Stimulated activated CD4-positive, alpha-beta T cell treated with anti-CD3 and anti-CD28 coated beads, TNF-alpha, amount 100 ng/mL, for 4 hours (primary cell): Measurements from ENCODE around the gene SLAIN1.
"Not testable (repeated sequence)": the region's sequence is repeated elsewhere in the genome, so short reads cannot be mapped to it uniquely, and the experiment has no call there.

Source experiments
- DNase-seq, 3 experiments: peaks; one replicate each; pipeline ENCODE4 v3.0.0-alpha.2; 2020; ENCODE audit warnings: low read depth in 3 of 3

Gene SLAIN1

GRCh38 chr13:77697217-77698103 is at the start of gene SLAIN1:
Gene SLAIN1, plus strand, starts transcription at chr13:77697687. Its CDS starts 227 bp downstream, at chr13:77697914.
- peak; percentile 71 to 73 (median 72) for DNase-seq

- no peak for DNase-seq
Measured at GRCh38 chr13:77650409-77650808, 47.1 kb upstream of the SLAIN1 start.

GRCh38 chr13:77653301-77653700 is 44.2 kb upstream of the SLAIN1 start:
- DNase-seq, result no peak

GRCh38 chr13:77660016-77660415 is 37.5 kb upstream of the SLAIN1 start:
- DNase-seq, result not testable (repeated sequence)

- no peak for DNase-seq
Measured at GRCh38 chr13:77660841-77661250, 36.6 kb upstream of the SLAIN1 start.

- DNase-seq, result not testable (repeated sequence)
Measured at GRCh38 chr13:77662301-77662700, 35.2 kb upstream of the SLAIN1 start.

- DNase-seq, result not testable (repeated sequence)
Measured at GRCh38 chr13:77662831-77663230, 34.7 kb upstream of the SLAIN1 start.

- DNase-seq, result no peak
Measured at GRCh38 chr13:77674852-77675251, 22.6 kb upstream of the SLAIN1 start.

- DNase-seq, result no peak
Measured at GRCh38 chr13:77678691-77679235, 18.7 kb upstream of the SLAIN1 start.

GRCh38 chr13:77687799-77688198 is 9.7 kb upstream of the SLAIN1 start:
- DNase-seq, result no peak

- no peak for DNase-seq
Measured at GRCh38 chr13:77691871-77692270, 5.6 kb upstream of the SLAIN1 start.

- no peak for DNase-seq
Measured at GRCh38 chr13:77692746-77693448, 4.6 kb upstream of the SLAIN1 start.

GRCh38 chr13:77693449-77693940 is 4.0 kb upstream of the SLAIN1 start:
- DNase-seq, result no peak

- DNase-seq, result no peak
Measured at GRCh38 chr13:77696006-77696878, 1.2 kb upstream of the SLAIN1 start.

GRCh38 chr13:77696879-77697216 is 639 bp upstream of the SLAIN1 start:
- DNase-seq, result no peak

- DNase-seq, result peak in 2 of 3 experiments; percentile 11 to 19
Measured at GRCh38 chr13:77698201-77699058, 943 bp downstream of the SLAIN1 start.

GRCh38 chr13:77699059-77699680 is 1.7 kb downstream of the SLAIN1 start:
- DNase-seq, result no peak

GRCh38 chr13:77701305-77701704 is 3.8 kb downstream of the SLAIN1 start:
- no peak for DNase-seq

GRCh38 chr13:77702366-77702765 is 4.9 kb downstream of the SLAIN1 start:
- no peak for DNase-seq

- DNase-seq, result no peak
Measured at GRCh38 chr13:77703408-77703807, 5.9 kb downstream of the SLAIN1 start.
